Dermis blood vessel endothelial cell (primary cell): ENCODE results near the gene GPR107. TPM values are rescaled to one million over a fixed set of nuclear protein-coding genes. Genes with fewer than 3 reads are reported as not detected.
"Not testable (repeated sequence)": the region's sequence is repeated elsewhere in the genome, so short reads cannot be mapped to it uniquely, and the experiment has no call there.

ENCODE experiments used
- DNase-seq: peaks from one replicate; pipeline ENCODE4 v3.0.0; 2010
- total RNA-seq: library from RNA; depleted of rRNA; stranded (reverse); fragments of >200 nt; gene quantifications from 2 replicates; pipeline ENCODE4 v1.2.3, GENCODE V29; 2014

GPR107 gene
- total RNA-seq, result 29.3 and 167 TPM in 2 replicates

DNA sequence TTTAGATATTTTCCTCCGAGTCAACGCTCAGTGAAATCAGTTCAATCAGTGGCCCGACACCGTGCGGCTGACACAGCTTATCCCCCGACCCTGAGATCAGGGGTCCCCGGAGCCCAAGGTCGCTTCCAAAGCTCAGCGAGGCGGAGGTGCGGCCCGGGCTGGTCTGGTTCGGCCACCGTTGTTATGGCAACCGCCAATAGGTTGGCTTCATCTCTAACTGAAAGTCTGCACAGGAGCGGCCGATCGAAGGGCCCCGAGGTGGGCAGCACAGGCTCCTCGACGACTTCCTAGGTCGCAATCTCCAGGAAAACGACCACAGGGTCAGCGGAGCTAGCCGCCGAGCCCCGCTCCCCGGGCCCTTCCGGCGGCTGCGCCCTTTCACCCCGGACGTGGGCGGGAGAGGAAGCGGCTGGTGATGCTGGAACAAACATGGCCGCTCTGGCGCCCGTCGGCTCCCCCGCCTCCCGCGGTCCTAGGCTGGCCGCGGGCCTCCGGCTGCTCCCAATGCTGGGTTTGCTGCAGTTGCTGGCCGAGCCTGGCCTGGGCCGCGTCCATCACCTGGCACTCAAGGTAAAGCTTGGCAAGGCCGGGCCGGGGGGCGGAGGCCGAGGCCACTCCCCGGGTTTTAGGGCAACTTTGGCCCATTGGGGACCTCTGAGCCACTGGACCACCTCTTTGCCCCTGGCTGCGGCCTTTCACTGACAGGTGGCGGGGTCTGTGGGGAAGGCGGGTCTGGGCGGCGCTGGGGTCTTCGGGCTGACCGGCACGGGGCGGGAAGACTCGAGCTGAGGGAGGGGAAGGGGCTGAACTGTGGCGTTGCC, at the start of gene GPR107:
GPR107 (plus strand) TSS at position 403 of the 821 bp plus-strand sequence; CDS start at position 430, 27 bp downstream.
- DNase-seq, result peak; percentile 75

DNA sequence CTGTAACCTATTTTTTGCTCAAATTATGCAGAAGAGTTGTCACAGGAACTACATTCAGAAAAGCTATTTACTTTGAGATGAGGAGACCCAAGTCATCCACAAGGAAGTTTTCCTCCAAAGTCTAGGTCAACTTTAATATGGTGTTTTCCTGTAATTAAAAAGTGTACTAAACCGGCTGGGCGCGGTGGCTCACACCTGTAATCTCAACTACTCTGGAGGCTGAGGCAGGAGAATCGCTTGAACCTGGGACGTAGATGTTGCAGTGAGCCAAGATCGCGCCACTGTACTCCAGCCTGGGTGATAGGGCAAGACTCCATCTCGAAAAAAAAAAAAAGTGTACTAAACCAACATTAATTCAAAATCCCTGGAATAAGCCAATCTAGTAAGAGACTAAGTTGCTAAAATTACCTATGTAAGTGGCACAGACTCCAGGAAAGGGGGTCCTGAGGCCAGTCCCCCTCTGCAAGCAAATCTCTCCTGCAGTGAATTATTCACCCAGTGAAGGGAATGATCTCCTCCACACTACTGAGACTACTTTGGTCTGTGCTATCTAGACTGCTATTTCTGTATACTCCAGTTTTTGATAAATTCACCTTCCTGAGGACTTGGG, 49.7 kb upstream of the GPR107 start:
- DNase-seq, result no peak

DNA sequence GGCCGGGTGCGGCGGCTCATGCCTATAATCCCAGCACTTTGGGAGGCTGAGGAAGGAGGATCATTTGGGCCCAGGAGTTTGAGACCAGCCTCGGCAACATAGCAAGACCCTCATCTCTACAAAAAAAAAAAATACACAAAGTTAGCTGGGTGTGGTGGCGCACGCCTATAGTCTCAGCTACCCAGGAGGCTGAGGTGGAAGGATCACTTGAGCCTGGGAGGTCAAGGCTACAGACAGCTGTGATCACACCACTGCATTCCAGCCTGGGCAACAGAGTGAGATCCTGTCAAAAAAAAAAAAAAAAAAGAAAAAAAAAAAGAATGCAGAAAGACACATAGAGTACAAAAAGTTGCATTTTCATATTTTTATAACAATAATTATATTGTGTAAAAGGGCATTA, 46.8 kb upstream of the GPR107 start:
- DNase-seq, result not testable (repeated sequence)

DNA sequence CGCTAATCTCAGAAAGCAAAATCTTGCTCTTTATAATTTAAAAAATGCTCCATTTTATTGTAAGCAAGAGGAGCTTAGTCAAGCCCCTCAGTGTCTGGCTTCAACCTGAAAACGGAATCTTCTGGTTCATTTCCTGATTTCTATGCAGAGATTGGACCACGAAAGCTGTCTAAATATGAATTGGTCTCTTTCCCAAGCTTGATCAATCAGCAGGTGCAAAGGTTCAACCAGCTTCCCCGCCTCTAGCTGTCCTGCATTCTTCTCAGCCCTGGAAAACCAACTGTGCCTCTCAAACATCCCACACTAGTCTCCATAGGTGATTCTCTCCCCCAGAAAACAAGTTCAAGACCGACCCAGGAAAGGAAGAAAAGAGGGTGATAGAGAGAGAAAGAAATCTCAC, 45.2 kb upstream of the GPR107 start:
- no peak for DNase-seq

DNA sequence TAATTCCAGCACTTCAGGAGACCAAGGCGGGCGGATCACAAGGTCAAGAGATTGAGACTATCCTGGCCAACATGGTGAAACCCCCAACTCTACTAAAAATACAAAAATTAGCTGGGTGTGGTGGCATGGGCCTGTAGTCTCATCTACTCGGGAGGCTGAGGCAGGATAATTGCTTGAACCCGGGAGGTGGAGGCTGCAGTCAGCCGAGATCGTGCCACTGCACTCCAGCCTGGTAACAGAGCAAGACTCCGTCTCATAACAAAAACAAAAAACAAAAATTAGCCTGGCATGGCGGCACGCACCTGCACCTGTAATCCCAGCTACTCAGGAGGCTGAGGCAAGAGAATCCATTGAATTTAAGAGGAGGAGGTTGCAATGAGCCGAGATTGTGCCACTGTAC, 44.2 kb upstream of the GPR107 start:
- DNase-seq, result not testable (repeated sequence)

DNA sequence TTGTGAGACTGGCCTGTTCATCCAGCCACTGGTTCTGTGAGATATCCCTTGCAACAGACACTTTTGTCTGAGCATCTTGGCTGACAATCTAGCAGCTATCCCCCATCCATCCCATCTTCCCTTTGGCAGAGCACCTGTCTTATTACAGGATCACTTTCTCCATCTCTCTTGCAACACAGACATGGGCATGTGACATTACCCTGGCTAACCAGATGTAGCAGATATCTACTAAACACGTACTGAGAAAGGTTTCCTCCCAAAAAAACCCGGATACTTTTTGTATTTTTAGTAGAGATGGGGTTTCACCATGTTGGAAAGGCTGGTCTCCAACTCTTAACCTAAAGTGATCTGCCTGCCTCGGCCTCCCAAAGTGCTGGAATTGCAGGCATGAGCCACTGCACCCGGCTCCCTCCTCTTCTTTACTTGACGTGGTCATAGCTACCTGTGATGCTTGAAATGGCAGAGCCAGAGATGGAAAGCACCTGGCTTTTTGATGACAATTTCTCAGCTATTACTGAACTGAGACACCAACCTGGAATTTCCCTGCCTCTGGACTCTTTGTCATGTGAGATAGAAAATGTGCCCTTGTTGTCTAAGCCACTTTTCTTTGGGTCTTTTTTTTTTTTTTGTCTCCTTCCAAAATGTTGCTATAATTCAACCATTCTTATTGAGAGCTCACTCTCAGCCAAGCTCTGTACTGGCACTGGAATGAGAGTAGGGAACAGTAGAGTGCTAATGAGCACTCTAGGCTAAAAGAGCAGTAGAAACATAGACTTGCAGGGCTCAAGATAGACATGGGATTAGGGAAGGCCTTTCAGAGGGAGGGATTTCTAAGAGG, 43.3 kb upstream of the GPR107 start:
- DNase-seq, result no peak

DNA sequence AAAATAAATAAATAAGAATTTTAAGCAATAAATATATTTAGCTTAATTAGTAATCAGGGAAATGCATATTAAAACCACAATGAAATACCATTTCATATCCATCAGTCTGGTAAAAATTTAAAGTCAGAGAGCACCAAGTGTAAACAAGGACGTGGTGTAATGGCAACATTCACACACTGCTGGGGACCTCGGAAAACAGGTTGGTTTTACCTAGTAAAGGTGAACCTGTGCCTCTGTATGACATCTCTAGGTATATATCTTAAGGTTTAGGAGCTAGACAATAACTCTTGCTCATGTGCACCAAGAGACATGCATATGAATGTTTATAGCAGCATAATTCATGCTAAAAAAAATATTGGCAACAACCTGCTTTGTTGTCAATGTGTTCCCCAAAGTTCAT, 40.4 kb upstream of the GPR107 start:
- no peak for DNase-seq

DNA sequence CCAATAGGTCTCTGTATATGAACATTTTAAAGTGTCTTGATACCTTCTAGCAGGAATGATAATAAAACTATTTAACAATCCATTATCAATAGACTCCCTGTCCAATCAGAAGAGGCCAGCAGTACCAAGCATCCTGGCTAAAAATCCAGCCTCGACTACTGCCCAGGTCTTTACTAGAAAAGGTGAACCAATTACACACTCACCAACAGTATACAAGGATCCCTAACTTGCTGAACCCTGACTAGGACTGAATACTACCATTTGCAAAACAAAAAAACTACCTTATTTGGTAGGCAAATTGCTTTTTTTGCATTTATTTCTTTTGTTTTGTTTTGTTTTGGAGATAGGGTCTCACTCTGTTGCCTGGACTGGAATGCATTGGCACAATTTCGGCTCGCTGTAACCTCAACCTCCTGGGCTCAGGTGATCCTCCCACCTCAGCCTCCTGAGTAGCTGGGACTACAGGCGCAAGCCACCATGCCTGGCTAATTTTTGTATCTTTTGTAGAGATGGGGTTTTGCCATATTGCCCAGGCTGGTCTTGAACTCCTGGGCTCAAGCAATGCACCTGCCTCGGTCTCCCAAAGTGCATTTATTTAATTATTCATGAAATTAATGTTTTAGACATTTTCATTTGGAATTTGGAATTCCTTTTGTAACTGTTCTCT, 38.2 kb upstream of the GPR107 start:
- DNase-seq, result no peak

DNA sequence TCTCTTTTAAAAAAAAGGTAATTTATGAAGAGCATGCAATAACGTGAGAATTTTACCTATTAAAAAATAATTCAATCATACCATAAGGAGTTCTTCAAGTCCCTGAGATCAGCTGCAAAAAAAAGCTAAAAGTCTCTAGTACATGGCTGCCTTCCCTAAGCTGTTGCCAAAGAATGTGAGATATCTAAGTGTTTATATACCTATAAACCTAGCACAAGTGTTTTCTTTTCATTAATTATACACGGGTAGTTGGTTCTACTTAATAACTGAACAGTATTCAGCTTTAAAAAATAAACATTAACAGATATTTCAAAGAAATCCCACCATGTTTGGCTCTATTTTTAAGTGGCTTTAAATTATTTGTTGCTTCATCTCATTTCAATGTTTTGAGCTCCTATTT, 36.6 kb upstream of the GPR107 start:
- DNase-seq, result no peak

DNA sequence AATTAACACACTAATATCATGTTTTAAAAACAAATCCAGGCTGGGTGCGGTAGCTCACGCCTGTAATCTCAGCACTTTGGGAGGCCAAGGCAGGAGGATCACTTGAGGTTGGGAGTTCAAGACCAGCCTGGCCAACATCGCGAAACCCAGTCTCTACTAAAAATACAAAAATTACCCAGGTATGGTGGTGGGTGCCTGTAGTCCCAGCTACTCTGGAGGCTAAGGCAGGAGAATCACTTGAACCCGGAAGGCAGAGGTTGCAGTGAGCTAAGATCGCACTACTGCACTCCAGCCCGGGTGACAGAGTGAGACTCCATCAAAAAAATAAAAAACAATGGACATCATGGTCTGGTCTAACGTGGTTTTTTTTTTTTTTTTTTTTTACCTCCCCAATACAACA, 36.2 kb upstream of the GPR107 start:
- DNase-seq, result not testable (repeated sequence)

DNA sequence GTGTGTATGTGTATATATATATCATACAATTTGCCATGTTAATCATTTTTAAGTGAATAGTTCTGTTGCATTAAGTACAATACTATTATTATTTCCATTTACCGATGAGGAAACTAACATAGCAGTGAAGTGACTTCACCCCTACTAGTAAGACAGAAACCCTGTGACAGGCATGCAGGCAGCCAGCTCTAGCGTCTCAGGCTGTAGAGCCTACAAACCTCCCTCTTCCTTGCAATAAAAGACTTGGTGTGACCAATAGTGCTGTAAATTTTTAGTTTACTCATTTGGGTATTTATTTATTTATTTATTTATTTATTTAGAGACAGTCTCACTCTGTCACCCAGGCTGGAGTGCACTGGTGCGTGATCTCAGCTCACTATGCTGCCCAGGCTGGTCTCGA, 35.4 kb upstream of the GPR107 start:
- DNase-seq, result no peak

DNA sequence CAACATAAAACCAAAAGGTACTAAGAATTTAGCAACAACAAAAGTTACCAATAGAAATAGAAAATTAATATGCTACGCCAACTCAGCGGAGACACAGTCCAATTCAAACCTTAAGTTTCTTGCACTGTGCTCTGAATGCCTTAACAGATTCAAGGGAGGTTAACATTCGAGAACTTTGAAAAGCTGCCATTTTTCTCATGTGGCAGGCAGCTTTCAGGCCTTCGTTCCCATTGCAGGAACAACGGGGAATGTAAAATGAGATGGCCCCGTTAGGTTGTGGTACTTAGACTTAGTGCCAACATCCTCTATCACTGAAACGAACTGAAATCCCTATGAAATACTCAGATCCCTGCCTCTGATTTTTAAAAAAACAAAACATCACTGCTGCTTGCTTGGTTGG, 33.1 kb upstream of the GPR107 start:
- DNase-seq, result no peak

DNA sequence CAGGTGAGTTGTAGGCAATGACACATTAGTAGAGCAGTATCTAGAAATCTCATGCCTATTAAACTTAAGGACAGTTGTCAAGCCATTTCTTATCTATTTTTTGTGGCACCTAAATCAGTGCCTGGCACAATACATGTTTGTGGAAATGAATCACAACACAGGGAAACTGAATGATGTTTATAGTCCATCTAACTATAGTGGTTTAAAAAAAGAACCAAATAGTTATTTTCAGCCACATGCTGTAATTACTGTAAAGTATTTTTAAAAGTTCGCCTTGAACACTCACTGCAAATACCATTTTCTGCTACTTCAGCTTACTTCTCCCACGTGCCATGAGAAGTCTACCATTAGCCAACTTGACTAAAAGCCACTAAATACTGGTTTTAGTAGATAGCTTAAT, 32.6 kb upstream of the GPR107 start:
- peak; percentile 15 for DNase-seq

DNA sequence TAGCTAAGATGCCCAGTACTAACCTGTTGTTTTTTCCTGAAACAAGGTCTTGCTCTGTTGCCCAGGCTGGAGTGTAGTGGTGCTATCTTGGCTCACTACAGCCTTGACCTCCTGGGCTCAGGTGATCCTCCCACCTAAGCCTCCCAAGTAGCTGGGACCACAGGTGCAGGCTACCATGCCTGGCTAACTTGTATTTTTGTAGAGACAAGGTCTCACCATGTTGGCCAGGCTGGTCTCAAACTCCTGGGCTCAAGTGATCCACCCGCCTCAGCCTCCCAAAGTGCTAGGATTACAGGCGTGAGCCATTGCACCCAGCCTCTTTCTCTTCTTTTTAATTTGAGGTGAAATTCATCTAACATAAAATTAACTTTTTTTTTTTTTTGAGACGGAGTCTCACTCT, 31.9 kb upstream of the GPR107 start:
- DNase-seq, result not testable (repeated sequence)

DNA sequence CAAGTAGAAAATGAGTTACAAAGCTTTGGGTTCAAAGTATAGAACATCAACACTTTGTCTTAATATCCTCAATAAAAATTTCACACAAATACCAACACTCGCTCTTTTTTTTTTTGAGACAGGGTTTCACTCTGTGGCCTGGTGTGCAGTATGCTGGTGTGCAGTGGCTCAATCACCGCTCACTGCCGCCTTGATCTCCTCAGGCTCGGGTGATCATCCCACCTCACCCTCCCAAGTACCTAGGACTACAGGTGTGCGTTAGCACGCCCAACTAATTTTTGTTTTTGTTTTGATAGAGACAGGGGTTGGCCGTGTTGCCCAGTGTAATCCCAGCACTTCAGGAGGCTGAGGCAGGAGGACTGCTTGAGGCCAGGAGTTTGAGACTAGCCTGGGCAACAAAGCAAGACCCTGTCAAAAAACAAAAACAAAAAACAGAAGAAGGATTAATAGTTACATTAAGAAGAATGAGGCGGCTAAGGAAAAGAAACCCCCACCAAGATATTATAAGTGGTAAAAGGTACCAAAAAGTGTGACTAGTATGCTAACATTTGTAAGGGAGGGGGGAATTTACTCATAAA, 31.1 kb upstream of the GPR107 start:
- DNase-seq, result no peak

DNA sequence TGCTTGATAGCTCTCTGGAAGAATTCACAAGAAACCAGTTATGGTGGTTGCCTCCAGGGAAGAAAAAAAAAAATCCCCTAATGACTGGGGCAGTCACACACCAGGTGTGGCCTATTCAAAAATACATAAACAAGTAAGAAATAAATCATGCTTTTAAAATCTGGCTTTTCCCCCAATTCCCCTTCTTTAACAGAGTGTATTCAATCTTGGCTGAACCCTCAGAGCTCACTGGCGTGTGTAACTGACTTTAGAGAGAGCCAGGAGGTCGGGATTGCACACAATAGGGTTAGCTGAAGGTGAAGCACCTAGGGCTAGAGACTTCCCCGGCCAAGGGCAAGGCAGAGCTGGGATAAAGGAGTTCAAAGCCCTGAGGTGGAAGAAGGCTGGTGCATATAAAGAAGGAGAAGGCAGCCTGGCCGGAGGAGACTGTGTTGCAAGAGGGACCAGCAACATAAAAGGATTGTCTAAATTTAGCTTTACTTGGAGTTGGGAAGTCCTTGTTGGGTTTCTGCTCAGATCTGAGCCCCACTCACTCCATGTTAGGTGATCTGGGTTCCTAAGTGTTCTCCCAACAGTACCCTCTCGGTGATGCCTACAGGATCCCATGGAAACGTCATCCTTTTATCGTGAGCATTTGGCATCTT, 30.4 kb upstream of the GPR107 start:
- DNase-seq, result no peak

DNA sequence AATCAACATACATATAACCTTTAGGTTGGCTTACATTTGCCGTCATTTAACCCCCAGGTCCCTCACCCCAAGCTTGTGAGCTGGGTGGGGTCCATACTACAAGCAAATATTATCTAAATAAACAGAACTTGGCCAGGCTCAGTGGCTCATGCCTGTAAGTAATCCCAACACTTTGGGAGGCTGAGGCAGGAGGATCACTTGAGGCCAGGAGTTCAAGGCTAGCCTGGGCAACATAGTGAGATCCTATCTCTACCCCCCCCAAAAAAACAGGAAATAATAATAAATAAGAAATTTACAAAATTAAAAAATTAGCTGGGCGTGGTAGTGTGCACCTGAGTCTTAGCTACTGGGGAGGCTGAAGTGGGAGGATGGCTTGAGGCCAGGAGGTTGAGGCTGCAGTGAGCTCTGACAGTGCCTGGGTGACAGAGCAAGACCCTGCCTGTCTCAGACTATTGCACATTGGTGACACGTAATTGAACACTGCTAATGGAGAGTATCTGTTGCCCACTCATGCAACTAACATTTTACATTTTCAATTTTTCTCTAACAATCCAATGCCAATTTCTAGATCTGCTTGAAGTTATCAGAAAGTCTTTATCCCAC, 29.6 kb upstream of the GPR107 start:
- DNase-seq, result no peak

DNA sequence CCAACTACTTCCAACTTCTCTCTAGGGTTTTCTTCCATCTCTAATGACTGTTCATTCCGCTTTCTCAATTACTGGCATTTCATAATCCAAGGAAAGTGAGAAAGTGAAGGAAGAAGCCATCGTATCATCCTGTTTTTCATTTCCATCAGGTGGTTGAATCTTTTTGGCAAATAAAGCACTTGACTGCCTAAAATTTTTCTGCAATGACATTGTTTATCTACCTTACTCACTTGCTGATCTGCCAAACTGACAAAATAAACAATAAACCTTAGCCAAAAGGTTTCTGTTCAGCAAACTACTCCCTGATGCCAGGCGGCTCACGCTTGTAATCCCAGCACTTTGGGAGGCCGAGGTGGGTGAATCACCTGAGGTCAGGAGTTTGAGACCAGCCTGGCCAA, 29.1 kb upstream of the GPR107 start:
- DNase-seq, result no peak

DNA sequence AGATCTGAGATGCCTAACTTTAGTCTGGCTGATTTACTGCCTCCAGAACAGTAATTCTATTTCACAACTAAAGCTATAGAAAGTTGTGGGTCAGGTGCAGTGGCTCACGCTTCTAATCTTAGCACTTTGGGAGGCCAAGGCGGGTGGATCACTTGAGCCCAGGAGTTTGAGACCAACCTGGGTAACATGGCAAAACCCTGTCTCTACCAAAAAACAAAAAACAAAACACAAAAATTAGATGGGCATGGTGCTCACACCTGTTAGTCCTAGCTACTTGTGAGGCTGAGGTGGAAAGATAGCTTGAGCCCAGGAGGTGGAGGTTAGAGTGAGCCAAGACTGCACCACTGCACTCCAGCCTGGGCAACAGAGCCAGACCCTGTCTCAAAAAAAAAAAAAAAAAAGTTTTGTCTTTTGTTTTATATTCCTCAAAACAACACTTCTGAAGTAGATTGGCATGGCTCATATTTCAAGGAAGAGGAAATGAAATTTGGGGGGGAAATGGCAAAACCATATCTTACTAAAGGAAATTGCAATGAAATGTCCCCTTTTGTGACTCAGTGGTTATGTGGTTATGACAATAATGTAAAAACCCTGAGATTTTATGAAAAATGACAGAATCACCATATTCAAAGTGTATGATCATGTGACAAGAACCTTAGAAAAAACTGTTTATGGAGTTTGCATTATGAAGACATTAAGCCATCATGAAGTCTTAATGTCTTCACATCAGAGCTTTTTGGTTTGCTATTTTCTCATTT, 26.9 kb upstream of the GPR107 start:
- no peak for DNase-seq

DNA sequence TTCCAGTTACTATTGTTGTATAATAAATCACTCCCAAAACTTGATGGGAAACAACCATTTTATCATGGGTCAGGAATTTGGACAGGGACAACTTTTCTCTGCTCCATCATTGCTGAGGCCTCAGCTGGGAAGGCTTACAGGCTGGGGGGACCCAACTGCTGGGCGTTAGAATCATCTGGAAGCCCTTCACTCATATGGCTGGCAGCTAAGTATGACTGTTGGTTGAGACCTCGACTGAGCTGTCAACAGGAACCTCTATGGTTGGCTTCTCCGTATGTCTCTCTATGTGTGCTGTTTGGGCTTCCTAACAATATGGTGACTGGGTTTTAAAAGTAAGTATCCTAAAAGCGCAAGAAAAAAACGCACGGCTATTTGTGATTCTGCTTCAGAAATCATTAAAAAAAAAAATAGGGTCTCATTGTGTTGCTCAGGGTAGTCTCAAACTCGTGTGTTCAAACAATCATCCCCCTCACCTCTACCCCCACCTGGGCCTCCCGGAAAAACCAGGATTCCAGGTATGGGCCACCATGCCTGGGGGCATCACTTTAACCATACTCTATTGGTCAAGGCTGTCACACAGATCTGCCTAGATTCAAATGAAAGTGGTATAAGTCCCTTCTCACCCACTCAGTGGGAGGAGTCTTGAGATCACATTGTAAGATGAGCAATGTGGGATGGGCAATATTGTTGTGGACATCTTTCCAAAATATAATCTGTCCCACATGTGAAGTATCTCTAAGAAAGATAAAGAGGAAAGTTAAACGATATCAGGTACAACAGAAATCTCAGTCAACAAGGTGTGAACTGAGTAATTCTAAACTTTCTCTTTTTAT, 26.0 kb upstream of the GPR107 start:
- DNase-seq, result no peak
